Endothelial cell of umbilical vein (primary cell): Measurements from ENCODE around the gene COQ8A. TPM values are rescaled to one million over a fixed set of nuclear protein-coding genes. Genes with fewer than 3 reads are reported as not detected.

ENCODE experiments used
- BruUV-seq: library from RNA; stranded (reverse); fragments of 400-500 nt; replicated peaks from 2 replicates; lab custom pipeline; 2021; lab: Mats Ljungman, UMichigan
- CTCF ChIA-PET: fragments of 300-600, 350-600 bp; sonication (Branson Sonifier 250); formaldehyde crosslinking; loops from one replicate; lab custom pipeline; 2021; ENCODE audit warnings: antibody characterized with exemption, inconsistent platforms; lab: Charles Lee
- POLR2A ChIA-PET: fragments of 300-600, 350-600 bp; sonication (Branson Sonifier 250); formaldehyde crosslinking; loops from one replicate; lab custom pipeline; 2021; ENCODE audit warnings: antibody characterized with exemption, inconsistent platforms; lab: Charles Lee
- DNase-seq: peaks from one replicate; pipeline ENCODE4 v3.0.0-alpha.2; 2011; ENCODE audit warnings: low read depth, low spot score
- FAIRE-seq: peaks from 2 replicates; lab custom pipeline; 2011; peaks lifted over from hg19 to GRCh38; lab: Jason Lieb, UNC
- H2AFZ ChIP-seq: 2 replicates; pipeline ENCODE4 v1.6.0; 2012; ENCODE audit warnings: low read depth, low read length, control low read depth, inconsistent platforms
- H3K27ac ChIP-seq: 2 replicates; pipeline ENCODE4 v1.5.1; 2011; ENCODE audit warnings: low read depth, mild to moderate bottlenecking, control low read depth, low read length, moderate library complexity; ENCODE audit not compliant: insufficient read depth
- H3K27me3 ChIP-seq, 2 experiments: 2 replicates each; pipeline versions ENCODE4 v1.6.0 to v1.6.1; 2011; ENCODE audit warnings: low read length in 2 of 2, mixed read lengths in 1 of 2; ENCODE audit not compliant: control insufficient read depth in 2 of 2, insufficient read depth in 2 of 2
- H3K36me3 ChIP-seq, 2 experiments: 2 replicates in 1 of 2; 3 replicates in 1 of 2; pipeline ENCODE4 v1.5.1; 2011; ENCODE audit warnings: low read length in 2 of 2, mild to moderate bottlenecking in 1 of 2, moderate library complexity in 1 of 2; ENCODE audit not compliant: control insufficient read depth in 2 of 2, insufficient read depth in 2 of 2; ENCODE audit errors: extremely low read depth in 1 of 2
- H3K4me1 ChIP-seq: 3 replicates; pipeline ENCODE4 v1.5.1; 2011; ENCODE audit warnings: mild to moderate bottlenecking, low read length; ENCODE audit not compliant: control insufficient read depth, insufficient read depth; ENCODE audit errors: extremely low read depth
- H3K4me2 ChIP-seq: 2 replicates; pipeline ENCODE4 v1.6.1; 2011; ENCODE audit warnings: low read length, control low read depth, mixed read lengths; ENCODE audit not compliant: insufficient read depth
- H3K4me3 ChIP-seq, 3 experiments: fragments of 200-600 bp in 1 of 3; sonication (generic), shearing (Covaris generic) in 1 of 3; replicated peaks in 1 of 3; 2 replicates each; pipeline ENCODE4 v1.5.1; 2011 to 2016; ENCODE audit warnings: control low read depth in 3 of 3, low read length in 3 of 3, mild to moderate bottlenecking in 2 of 3, inconsistent platforms in 1 of 3, low read depth in 1 of 3, moderate library complexity in 1 of 3; ENCODE audit not compliant: insufficient read depth in 1 of 3
- H3K79me2 ChIP-seq: 2 replicates; pipeline ENCODE4 v1.6.0; 2012; ENCODE audit warnings: low read length, inconsistent platforms; ENCODE audit not compliant: control insufficient read depth, insufficient read depth
- H3K9ac ChIP-seq: replicated peaks from 2 replicates; pipeline ENCODE3; 2011; ENCODE audit warnings: low read length, control low read depth; ENCODE audit not compliant: insufficient read depth; ENCODE audit errors: extremely low read depth
- H3K9me1 ChIP-seq: replicated peaks from 3 replicates; pipeline ENCODE4 v1.6.0; 2011; ENCODE audit warnings: mild to moderate bottlenecking, low read length; ENCODE audit not compliant: control insufficient read depth, insufficient read depth; ENCODE audit errors: extremely low read depth
- H3K9me3 ChIP-seq: replicated peaks from 2 replicates; pipeline ENCODE4 v1.5.1; 2012; ENCODE audit warnings: low read length, inconsistent platforms; ENCODE audit not compliant: control insufficient read depth, insufficient read depth
- H4K20me1 ChIP-seq: replicated peaks from 2 replicates; pipeline ENCODE3; 2011; ENCODE audit warnings: mild to moderate bottlenecking, low read length; ENCODE audit not compliant: control insufficient read depth, insufficient read depth; ENCODE audit errors: extremely low read depth
- EZH2 ChIP-seq: IDR thresholded peaks from 2 replicates; pipeline ENCODE4 v1.6.1; 2012; ENCODE audit warnings: borderline replicate concordance, low read depth, mild to moderate bottlenecking, moderate library complexity, low read length, inconsistent platforms; ENCODE audit not compliant: severe bottlenecking
- FOS ChIP-seq: IDR thresholded peaks from 2 replicates; pipeline ENCODE4 v1.6.1; 2011; ENCODE audit warnings: mild to moderate bottlenecking, low read length, moderate library complexity, borderline replicate concordance; ENCODE audit not compliant: insufficient read depth
- GATA2 ChIP-seq: IDR thresholded peaks from 2 replicates; pipeline ENCODE4 v1.7.0; 2011; ENCODE audit warnings: low read depth, mild to moderate bottlenecking, moderate library complexity, mixed read lengths, low read length; ENCODE audit not compliant: insufficient read length, insufficient read depth
- JUN ChIP-seq: IDR thresholded peaks from 2 replicates; pipeline ENCODE4 v1.6.1; 2011; ENCODE audit warnings: borderline replicate concordance, low read depth; ENCODE audit not compliant: insufficient read length, insufficient read depth
- POLR2A ChIP-seq: IDR thresholded peaks from 2 replicates; pipeline ENCODE4 v1.6.1; 2012; ENCODE audit warnings: low read depth, mild to moderate bottlenecking, control low read depth, low read length
- dilution Hi-C: fragments of 300-500 bp; cut with MboI; formaldehyde crosslinking; loops from one replicate; pipeline ENCODE4 v1.15.0; 2019; ENCODE audit warnings: low sequenced_read_pairs; ENCODE audit not compliant: extremely low pct_ligation_motif_present
- intact Hi-C: fragments of 100-400 bp; cut with micrococcal nuclease; formaldehyde crosslinking; loops from one replicate; pipeline ENCODE4 v1.10.0; 2022
- polyA plus RNA-seq, 4 experiments: library from polyadenylated mRNA; depleted of rRNA in 3 of 4; stranded (reverse) in 3 of 4; unstranded in 1 of 4; fragments of >200 nt; gene quantifications; 2 replicates each; pipeline versions ENCODE4 v1.2.1 to v1.2.3, GENCODE V29; 2011 to 2012; ENCODE audit warnings: missing spikeins in 1 of 4
- total RNA-seq: library from RNA; stranded (reverse); gene quantifications from 2 replicates; pipeline ENCODE4 v1.2.3, GENCODE V29; 2021
- TF ChIP-seq, protein P1 (sequence below): IDR thresholded peaks from 2 replicates; pipeline ENCODE4 v1.6.1; 2011; ENCODE audit not compliant: insufficient read depth, insufficient read length
- TF ChIP-seq, protein P2 (sequence below), 2 donors: IDR thresholded peaks; 1 replicate in 1 of 2; 2 replicates in 1 of 2; pipeline ENCODE4 v1.5.1; 2011; ENCODE audit warnings: low read length in 2 of 2, mild to moderate bottlenecking in 2 of 2, moderate library complexity in 2 of 2, control low read depth in 1 of 2, inconsistent platforms in 1 of 2, low read depth in 1 of 2; ENCODE audit not compliant: insufficient read depth in 1 of 2; ENCODE audit errors: extremely low read depth in 1 of 2

Gene COQ8A
- total and polyA plus RNA-seq, 2 donors (not counting 3 experiments of a cell fraction or from before 2014, with no cell fraction given): 6.8 to 9.4 TPM

DNA sequence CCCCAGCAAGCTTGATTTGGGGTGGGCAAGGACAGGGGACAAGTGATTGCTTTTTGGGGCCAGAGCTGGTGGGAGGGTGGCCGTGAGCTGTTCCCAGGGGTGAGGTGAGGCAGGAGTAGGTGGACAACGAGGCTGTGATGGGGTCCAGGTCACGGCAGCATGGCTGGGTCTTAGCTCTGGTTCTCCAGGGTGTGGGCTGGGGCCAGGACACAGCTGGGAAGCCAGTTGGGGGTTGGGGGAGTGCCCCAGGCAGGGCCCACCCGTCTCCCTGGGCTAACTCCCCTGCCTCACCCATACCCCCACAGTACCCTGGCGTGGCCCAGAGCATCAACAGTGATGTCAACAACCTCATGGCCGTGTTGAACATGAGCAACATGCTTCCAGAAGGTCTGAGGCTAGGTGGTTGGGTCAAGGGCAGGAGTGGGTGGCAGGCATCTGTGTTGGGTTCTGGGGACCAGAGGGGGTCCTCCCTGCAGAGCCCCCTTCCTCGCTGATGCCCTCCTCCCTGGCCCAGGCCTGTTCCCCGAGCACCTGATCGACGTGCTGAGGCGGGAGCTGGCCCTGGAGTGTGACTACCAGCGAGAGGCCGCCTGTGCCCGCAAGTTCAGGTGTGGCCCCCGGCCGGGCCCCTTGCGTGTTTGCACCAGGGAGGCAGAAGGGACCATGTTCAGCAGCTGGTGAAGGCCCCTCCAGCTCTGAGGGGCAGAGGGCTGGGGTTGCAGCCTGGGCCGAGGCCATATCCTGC, 43.3 kb downstream of the COQ8A start:
- Histone ChIP-seq H4K20me1 (no peaks in the 10 kb centered on the region), H3K9me1 (no peaks in the 10 kb centered on the region), H3K9me3 (no peaks in the 10 kb centered on the region), H3K4me1 (no peaks in the 10 kb centered on the region), H3K9ac (no peak overlapping the region), H3K79me2 (no peaks in the 10 kb centered on the region), H3K27me3 (no peaks in the 10 kb centered on the region), H3K4me3 (no peak overlapping the region), H3K27ac (no peak overlapping the region), H3K4me2 (no peak overlapping the region), H3K36me3 (peaks cover 3 to 11% of the 10 kb centered on the region in 2 experiments), H2AFZ (no peak overlapping the region)
- DNase-seq: no peak
- TF ChIP-seq JUN: no peak
- TF ChIP-seq FOS: no peak
- TF ChIP-seq, protein P1, sequence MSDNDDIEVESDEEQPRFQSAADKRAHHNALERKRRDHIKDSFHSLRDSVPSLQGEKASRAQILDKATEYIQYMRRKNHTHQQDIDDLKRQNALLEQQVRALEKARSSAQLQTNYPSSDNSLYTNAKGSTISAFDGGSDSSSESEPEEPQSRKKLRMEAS: no peak
- no peak for TF ChIP-seq POLR2A
- TF ChIP-seq, protein P2, sequence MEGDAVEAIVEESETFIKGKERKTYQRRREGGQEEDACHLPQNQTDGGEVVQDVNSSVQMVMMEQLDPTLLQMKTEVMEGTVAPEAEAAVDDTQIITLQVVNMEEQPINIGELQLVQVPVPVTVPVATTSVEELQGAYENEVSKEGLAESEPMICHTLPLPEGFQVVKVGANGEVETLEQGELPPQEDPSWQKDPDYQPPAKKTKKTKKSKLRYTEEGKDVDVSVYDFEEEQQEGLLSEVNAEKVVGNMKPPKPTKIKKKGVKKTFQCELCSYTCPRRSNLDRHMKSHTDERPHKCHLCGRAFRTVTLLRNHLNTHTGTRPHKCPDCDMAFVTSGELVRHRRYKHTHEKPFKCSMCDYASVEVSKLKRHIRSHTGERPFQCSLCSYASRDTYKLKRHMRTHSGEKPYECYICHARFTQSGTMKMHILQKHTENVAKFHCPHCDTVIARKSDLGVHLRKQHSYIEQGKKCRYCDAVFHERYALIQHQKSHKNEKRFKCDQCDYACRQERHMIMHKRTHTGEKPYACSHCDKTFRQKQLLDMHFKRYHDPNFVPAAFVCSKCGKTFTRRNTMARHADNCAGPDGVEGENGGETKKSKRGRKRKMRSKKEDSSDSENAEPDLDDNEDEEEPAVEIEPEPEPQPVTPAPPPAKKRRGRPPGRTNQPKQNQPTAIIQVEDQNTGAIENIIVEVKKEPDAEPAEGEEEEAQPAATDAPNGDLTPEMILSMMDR (IDR thresholded peaks at IDR 0.05; ENCODE audit: extremely low read depth in 1 of 2, insufficient read depth in 1 of 2, low read depth in 1 of 2, low read length in 2 of 2): no peak
- no peak for TF ChIP-seq GATA2
- no peak for TF ChIP-seq EZH2
- intact Hi-C loops: loop anchor here (5.0 kb wide), 2 partner anchors 351 to 454 kb away; no protein-coding TSS in a partner anchor
- dilution Hi-C loops: no loop called here
- BruUV-seq: no TSS peak
- FAIRE-seq: no peak
- POLR2A ChIA-PET: no interaction called here
- CTCF ChIA-PET: no interaction called here
